ENCODE results near the gene EHMT1.
"Not testable (repeated sequence)": the region's sequence is repeated elsewhere in the genome, so short reads cannot be mapped to it uniquely, and the experiment has no call there.

EHMT1 gene

GRCh38 chr9:137590469-137591383 lies 28.1 kb upstream of the EHMT1 start, which contains the start of gene ZMYND19:
TSS of gene ZMYND19 (minus strand) at chr9:137590512. CDS start at chr9:137590263, 249 bp downstream.
- peak; percentile 91 for DNase-seq

DNA sequence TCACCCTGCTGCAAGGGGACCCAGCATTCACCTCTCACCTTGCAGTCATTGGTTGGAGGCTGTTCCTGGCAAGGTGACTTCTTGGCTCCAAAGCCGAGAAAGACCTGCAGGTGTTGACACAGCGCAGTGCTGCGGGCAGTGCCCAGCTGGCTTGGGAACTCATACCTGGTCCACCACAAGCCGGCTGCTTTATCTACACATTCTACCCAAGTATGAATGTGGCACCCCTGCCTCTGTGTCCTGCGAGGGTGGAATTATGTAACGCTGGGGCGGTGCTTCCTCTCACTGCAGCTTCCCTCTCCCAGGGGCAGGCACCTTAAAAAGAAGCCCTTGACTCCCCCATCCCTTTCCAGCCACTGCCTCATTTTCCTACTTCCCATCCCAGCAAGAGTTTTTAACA lies 26.0 kb upstream of the EHMT1 start:
- DNase-seq: no peak

DNA sequence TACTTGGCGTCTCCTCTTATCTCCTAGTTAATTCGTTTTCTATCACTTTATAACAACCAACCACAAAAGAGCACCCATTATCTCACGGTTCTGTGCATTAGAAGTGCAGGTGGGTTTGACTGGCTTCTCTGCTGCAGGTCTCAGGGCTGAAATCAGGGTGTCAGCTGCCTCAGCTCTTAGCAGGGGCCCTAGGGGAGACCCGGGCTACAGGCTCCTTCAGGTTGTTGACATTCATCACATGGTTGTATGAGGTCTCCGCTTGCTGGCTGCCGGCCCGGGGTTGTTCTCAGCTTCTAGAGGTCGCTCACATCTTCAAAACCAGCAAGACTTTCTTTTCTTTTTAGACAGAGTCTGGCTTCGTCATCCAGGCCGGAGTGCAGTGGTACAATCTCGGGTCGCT lies 25.6 kb upstream of the EHMT1 start:
- no peak for DNase-seq

- DNase-seq: not testable (repeated sequence)
Measured at GRCh38 chr9:137596577-137596976, 22.2 kb upstream of the EHMT1 start.

DNA sequence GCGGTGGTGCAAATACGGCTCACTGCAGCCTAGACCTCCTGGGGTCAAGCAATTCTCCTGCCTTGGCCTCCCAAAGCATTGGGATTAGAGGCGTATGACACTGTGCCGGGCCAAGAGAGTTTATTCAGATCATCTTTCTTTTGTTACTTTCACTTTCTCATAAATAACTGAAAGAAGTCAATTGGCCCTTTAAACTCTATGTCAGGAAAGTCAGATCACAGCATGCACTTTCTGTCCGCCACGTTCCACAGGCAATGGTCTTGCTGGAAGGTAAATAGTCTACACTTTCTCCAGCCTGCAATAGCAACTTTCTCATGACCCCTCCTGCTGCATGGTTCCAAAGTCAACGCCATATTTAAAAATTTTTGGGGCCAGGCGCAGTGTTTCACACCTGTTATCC lies 19.9 kb upstream of the EHMT1 start:
- no peak for DNase-seq

DNA sequence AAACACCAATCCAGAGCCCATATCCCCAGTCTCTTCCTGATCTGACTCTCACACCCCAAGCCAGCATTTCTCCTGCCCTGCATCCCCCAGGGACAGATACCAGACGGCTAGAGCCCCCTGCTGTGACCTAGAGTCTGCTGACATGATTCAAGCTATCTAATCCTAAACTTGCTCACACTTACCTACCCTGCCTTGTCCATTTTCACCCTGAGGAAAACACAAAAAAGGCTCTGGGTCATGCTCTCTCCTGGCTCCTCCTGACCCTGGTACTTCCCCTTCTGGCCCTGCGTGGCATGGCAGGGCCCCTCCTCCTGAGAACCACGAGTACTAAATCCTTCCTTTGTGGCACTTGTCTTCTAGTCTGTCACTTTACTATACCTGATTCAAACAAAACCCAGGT lies 16.1 kb upstream of the EHMT1 start:
- DNase-seq: peak; percentile 38

GRCh38 chr9:137603879-137604278 lies 14.9 kb upstream of the EHMT1 start:
- no peak for DNase-seq

DNA sequence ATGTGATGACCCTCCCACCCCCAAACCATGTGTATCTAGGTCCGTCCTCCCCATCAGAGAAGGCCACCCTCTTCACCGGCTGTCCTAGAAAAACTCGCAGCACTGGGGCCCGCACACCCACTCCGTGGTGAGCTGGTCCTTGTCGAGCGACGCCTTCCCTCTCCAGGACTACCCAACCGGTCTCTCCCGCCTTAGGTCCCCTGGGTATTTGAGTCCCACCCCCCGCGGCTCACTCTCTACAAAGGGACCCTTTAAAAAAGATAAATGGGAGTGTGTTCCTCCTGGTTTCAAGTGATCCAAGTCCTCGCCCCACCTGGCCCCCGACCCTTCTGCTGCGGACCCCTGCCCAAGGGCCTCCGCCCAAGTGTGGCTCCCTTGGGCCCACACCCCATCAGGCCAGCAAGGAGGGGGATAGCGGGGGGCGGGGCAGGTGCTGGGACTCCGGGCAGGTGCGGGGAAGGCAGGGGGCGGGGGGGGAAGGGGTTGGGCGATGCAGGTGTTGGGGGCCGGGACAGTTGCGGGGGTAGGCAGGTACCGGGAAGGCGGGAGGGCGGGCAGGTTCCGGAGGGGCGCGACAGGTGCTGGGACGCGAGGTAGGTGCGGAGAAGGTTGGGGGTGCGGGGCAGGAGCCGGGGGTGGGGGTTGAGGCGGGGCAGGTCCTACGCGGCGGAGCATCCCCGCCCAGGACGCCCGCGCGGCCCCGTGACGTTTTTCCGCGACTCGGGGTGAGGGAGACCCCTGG lies 14.3 kb upstream of the EHMT1 start:
- DNase-seq: no peak

DNA sequence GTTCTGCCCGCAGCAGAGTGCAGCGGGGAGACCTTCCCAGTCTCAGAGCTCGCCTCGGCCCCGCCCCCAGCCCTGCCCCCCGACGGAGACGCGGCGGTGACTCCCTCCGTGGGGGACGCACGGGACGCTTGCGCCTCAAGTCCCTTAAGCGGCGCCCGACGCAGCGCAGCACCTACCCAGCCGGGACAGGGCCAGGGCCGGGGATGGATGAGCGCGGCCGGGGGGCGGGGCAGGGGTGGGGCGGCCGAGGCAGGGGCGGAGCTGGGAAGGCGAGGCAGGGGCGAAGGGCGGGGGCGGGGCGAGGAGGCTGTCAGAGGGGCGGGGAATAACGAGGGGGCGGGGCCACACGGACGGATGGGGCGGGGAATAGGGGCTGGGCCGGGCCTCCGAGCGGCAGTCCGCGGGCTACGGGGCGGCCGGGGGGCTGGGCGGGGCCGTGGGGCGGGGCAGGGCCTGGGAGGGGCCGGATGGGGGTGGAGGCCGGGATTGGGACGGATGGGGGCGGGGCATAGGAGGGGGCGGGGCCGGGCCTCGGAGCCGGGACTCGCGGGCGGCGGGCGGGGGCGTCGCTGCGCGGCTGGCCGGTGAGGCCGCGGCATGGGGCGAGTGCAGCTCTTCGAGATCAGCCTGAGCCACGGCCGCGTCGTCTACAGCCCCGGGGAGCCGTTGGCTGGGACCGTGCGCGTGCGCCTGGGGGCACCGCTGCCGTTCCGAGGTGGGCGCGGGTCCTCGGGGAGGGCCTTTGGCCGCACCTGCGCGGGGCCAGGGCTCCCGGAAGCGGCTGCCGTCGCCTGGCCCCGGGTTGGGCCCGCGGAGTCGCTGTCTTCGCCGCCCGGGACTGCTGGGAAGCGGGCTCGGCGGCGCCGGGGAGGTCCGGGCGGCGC lies 13.4 kb upstream of the EHMT1 start, which contains the start of gene ARRDC1:
Gene ARRDC1 (plus strand): TSS at position 566 of the 884 bp plus-strand sequence. CDS start 32 bp downstream, at position 598.
- DNase-seq: peak; percentile 90

- DNase-seq: no peak
Measured at GRCh38 chr9:137606005-137606621, 12.7 kb upstream of the EHMT1 start.

DNA sequence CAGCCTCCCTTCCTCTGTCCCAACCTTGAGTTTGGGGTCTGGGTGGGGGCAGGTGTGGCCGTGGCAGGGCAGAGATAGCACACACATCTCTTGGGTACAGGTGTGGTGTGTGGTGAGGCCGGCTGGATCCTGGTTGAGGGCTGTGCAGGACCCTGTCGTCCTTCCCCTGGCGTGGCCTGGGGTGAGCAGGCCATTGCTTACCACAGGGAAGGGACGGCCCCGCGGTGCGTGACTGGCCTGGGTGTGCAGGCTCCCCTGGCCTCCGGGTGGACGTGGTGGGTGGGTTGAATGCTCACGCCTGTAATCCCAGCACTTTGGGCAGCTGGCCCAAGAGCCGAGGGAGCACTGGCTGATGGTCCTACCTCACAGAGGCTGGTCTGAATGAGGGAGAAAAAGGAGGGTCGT lies 12.1 kb upstream of the EHMT1 start:
- no peak for DNase-seq

- peak; percentile 17 for DNase-seq
Measured at GRCh38 chr9:137607141-137607857, 11.5 kb upstream of the EHMT1 start.

DNA sequence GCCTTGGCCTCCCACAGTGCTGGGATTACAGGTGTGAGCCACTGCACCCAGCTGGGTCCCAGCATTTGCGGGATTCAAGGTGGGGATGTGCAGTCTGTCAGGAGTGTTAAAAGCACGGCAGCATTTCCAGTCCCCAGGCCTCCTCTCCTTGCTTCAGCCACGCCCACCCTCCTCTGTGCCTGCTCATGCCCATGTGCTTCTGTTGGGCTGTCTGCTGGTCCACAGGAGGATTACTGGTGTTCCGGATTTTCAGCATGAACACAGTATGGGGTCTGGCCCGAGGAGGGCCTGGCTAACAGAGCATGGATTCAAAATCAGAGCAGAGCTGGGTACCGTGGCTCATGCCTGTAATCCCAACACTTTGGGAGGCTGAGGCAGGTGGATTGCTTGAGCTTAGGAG lies 7.9 kb upstream of the EHMT1 start:
- DNase-seq: no peak

DNA sequence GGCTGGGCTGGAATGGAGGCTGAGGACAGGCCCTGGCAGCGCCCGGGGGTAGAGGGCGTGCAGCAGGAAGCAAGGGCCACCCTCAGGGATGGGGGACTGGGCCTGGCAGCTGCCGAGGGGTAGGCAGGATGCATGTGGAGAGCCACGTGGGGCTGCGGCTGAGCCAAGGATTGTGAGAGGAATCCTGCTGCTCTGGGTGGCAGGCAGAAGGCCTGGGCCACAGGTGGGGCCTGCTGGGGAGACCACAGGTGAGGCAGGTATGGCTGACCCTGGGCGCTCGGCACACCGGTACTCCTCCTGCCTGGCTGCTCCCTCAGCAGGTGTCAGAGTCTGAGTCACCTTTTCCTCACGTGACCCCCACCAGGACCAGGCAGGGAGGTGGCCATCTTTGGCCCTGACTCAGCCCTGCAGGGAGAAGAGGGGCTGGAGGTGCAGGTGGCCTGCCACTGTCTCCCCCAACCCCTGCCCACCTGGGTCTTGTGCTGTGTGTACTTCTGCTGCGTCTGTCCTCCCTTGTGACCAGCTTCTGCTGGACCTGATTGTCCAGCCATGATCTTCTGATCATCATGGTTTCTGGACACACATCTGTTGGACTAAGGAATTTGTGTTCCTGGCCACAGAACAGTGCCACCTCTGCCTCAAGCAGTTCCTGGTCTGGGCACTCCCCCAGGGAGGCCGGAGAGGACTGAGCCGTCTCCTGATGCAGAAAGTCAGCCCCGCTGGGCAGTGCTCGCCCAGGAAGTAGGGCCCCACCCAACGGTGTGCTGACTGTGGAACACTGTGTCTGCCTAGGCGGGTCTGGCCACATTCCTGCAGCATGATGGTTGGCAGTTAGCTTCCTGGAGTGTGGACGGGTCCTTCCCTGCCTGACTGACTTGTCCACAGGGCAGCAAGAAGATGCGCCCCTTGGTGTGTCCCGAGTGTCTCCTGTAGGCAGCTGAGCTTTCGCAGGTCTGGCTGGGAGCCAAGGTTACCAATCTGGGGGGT lies 6.9 kb upstream of the EHMT1 start:
- peak; percentile 75 for DNase-seq

- no peak for DNase-seq
Measured at GRCh38 chr9:137612741-137613142, 6.1 kb upstream of the EHMT1 start.

DNA sequence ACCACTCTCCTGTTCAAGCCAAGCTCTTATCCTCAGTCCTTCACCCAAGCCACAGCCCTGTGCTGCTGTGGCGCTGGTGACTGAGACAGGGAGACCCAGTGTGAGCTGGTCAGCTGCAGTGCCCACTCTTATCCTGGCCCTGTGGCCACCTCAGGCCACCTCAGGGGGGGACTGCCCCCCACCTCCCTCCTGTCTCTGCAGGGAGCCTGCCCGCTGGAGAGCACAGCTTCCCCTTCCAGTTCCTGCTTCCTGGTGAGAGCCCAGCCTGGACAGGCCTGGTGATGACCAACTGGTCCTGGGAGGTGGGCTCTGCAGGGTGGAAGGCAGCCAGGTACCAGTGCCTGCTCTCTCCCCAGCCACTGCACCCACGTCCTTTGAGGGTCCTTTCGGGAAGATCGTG lies 5.5 kb upstream of the EHMT1 start:
- DNase-seq: no peak

GRCh38 chr9:137613738-137614523 lies 4.9 kb upstream of the EHMT1 start:
- DNase-seq: no peak

DNA sequence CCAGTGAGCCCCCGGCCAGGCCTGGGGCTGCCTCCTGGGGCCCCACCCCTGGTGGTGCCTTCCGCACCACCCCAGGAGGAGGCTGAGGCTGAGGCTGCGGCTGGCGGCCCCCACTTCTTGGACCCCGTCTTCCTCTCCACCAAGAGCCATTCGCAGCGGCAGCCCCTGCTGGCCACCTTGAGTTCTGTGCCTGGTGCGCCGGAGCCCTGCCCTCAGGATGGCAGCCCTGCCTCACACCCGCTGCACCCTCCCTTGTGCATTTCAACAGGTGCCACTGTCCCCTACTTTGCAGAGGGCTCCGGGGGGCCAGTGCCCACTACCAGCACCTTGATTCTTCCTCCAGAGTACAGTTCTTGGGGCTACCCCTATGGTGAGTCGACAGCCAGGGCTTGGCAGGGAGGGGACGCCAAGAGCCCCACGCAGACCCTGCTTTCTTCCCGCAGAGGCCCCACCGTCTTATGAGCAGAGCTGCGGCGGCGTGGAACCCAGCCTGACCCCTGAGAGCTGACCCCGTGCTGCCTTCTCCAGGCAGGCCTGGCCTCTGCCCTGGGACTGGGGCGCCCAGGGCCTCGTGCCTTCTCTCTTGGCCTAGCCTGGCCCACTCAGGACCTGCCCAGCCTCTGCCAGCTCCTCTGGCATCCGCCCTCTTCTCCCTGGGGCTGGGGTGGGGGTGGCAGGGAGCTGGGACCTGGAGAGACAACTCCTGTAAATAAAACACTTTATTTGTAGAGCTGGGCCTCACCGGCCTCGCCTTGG lies 4.0 kb upstream of the EHMT1 start:
- DNase-seq: no peak

All from fibroblast of skin of scalp (primary cell).